K562 (cell line): ENCODE results near the gene ARMCX5. TPM values are rescaled to one million over a fixed set of nuclear protein-coding genes. Genes with fewer than 3 reads are reported as not detected.

Experiments
- CBX2 ChIP-seq: fragments of 200-600 bp; sonication (generic); IDR thresholded peaks from one replicate; pipeline ENCODE4 v1.6.1; 2012; ENCODE audit warnings: mild to moderate bottlenecking, low read length, inconsistent platforms; ENCODE audit not compliant: insufficient read depth, poor library complexity, severe bottlenecking
- CREB1 ChIP-seq, 2 experiments: sonication (generic) in 1 of 2; formaldehyde crosslinking in 1 of 2; IDR thresholded peaks; 2 replicates each; pipeline versions ENCODE4 v1.6.1 to v1.8.0; 2012 to 2022; ENCODE audit warnings: inconsistent platforms in 1 of 2, mild to moderate bottlenecking in 1 of 2, missing genetic modification reagents in 1 of 2, moderate library complexity in 1 of 2
- CTCF ChIP-seq, 3 experiments: IDR thresholded peaks in 2 of 3; conservative IDR thresholded peaks in 1 of 3; 2 replicates each; pipeline ENCODE4 v1.5.1; 2011 to 2012; ENCODE audit warnings: low read length in 3 of 3, mild to moderate bottlenecking in 3 of 3, control low read depth in 2 of 3, improper control_type of control experiment in 1 of 3, inconsistent platforms in 1 of 3, low read depth in 1 of 3, mixed read lengths in 1 of 3, moderate library complexity in 1 of 3; ENCODE audit not compliant: insufficient read depth in 2 of 3
- E2F4 ChIP-seq: sonication (generic); formaldehyde crosslinking; IDR thresholded peaks from 2 replicates; pipeline ENCODE4 v1.8.0; 2022; ENCODE audit warnings: mild to moderate bottlenecking, low read depth, missing genetic modification reagents
- ERF ChIP-seq: fragments of 450-650 bp; formaldehyde crosslinking; IDR thresholded peaks from 2 replicates; pipeline ENCODE4 v1.4.0; 2020; ENCODE audit warnings: mild to moderate bottlenecking, mixed read lengths
- ETV5 ChIP-seq: sonication (generic); formaldehyde crosslinking; IDR thresholded peaks from 2 replicates; pipeline ENCODE4 v1.4.0; 2020; ENCODE audit warnings: low read depth, mild to moderate bottlenecking, missing genetic modification reagents
- EWSR1 ChIP-seq: fragments of 450-650 bp; IDR thresholded peaks from 2 replicates; pipeline ENCODE4 v1.6.1; 2018; ENCODE audit warnings: borderline replicate concordance, mild to moderate bottlenecking, low read depth, moderate library complexity; ENCODE audit not compliant: partially characterized antibody
- FIP1L1 ChIP-seq: fragments of 200-400 bp; formaldehyde crosslinking; IDR thresholded peaks from 2 replicates; pipeline ENCODE4 v1.6.1; 2018; ENCODE audit warnings: mild to moderate bottlenecking, low read depth, low read length; ENCODE audit not compliant: poor library complexity, severe bottlenecking
- FOS ChIP-seq: IDR thresholded peaks from 3 replicates; pipeline ENCODE4 v1.6.1; 2011; ENCODE audit not compliant: insufficient read length; ENCODE audit errors: extremely low read depth
- HMG20B ChIP-seq: fragments of 250-450 bp; sonication (Bioruptor Pico); IDR thresholded peaks from 2 replicates; pipeline ENCODE4 v1.5.0; 2021; ENCODE audit warnings: mild to moderate bottlenecking
- HNRNPUL1 ChIP-seq: fragments of 200-400 bp; formaldehyde crosslinking; IDR thresholded peaks from 2 replicates; pipeline ENCODE4 v1.6.1; 2017; ENCODE audit warnings: low read length
- MCM2 ChIP-seq: fragments of 450-650 bp; IDR thresholded peaks from 2 replicates; pipeline ENCODE4 v1.6.1; 2017; ENCODE audit warnings: low read depth, mild to moderate bottlenecking
- NEUROD1 ChIP-seq: fragments of 150-350 bp; IDR thresholded peaks from 2 replicates; pipeline ENCODE4 v1.6.1; 2014; ENCODE audit warnings: borderline replicate concordance, low read length, low read depth; ENCODE audit not compliant: partially characterized antibody
- NFE2 ChIP-seq: IDR thresholded peaks from 2 replicates; pipeline ENCODE4 v1.6.1; 2014; ENCODE audit warnings: antibody characterized with exemption, low read depth
- NFIC ChIP-seq: fragments of 450-650 bp; IDR thresholded peaks from 2 replicates; pipeline ENCODE4 v1.6.1; 2017; ENCODE audit warnings: mild to moderate bottlenecking, inconsistent platforms
- NKRF ChIP-seq: fragments of 450-650 bp; IDR thresholded peaks from 2 replicates; pipeline ENCODE4 v1.6.1; 2016; ENCODE audit warnings: borderline replicate concordance
- PHF8 ChIP-seq: fragments of 200-600 bp; sonication (generic); IDR thresholded peaks from 2 replicates; pipeline ENCODE4 v1.6.1; 2012; ENCODE audit warnings: mixed run types, mild to moderate bottlenecking, inconsistent platforms, low read length, moderate library complexity, borderline replicate concordance
- PTTG1 ChIP-seq: fragments of 450-650 bp; IDR thresholded peaks from 2 replicates; pipeline ENCODE4 v1.6.1; 2016; ENCODE audit warnings: low read depth, mild to moderate bottlenecking, missing genetic modification characterization, missing compliant biosample characterization
- SAFB2 ChIP-seq: fragments of 200-400 bp; formaldehyde crosslinking; IDR thresholded peaks from 2 replicates; pipeline ENCODE4 v1.6.1; 2018; ENCODE audit warnings: borderline replicate concordance, low read length, low read depth, moderate library complexity; ENCODE audit not compliant: severe bottlenecking
- SETDB1 ChIP-seq: IDR thresholded peaks from one replicate; pipeline ENCODE4 v1.6.1; 2012; ENCODE audit warnings: low read length, control low read depth, inconsistent platforms
- ZKSCAN3 ChIP-seq: fragments of 250-450 bp; sonication (Bioruptor Pico); IDR thresholded peaks from 2 replicates; pipeline ENCODE4 v1.4.0; 2020
- ZNF436 ChIP-seq: fragments of 250-450, 450-650 bp; sonication (Bioruptor Pico); formaldehyde crosslinking; IDR thresholded peaks from 2 replicates; pipeline ENCODE4 v1.7.0; 2020; ENCODE audit warnings: mild to moderate bottlenecking
- ZNF764 ChIP-seq: fragments of 250-450 bp; sonication (Bioruptor Pico); IDR thresholded peaks from 2 replicates; pipeline ENCODE4 v1.4.0; 2020; ENCODE audit warnings: low read depth, mild to moderate bottlenecking, moderate library complexity
- polyA plus RNA-seq, 8 experiments: library from polyadenylated mRNA; depleted of rRNA in 4 of 8; stranded (reverse) in 5 of 8; unstranded in 3 of 8; fragments of >200 nt; fragmentation: Nextera tagmentation in 2 of 8; fragmentation: Illumina TruSeq in 1 of 8; extraction: Ambion mirVana in 2 of 8; extraction: Trizol in 1 of 8; gene quantifications; 2 replicates each; pipeline versions ENCODE4 v1.2.1 to v1.2.3, GENCODE V29; 2011 to 2014; ENCODE audit warnings: inconsistent platforms in 1 of 8, missing spikeins in 1 of 8
- total RNA-seq, 7 experiments: library from RNA; depleted of rRNA in 6 of 7; stranded (reverse); fragments of >200 nt in 6 of 7; fragmentation: Illumina TruSeq in 2 of 7; extraction: Trizol in 2 of 7; gene quantifications; 2 replicates each; pipeline versions ENCODE4 v1.2.1 to v1.2.3, GENCODE V29; 2011 to 2021; ENCODE audit warnings: low replicate concordance in 1 of 7

The ARMCX5 gene
- total and polyA plus RNA-seq, 9 of the 15 experiments (the other 6 are each of a cell fraction or from before 2014, with no cell fraction given), result 13.4 to 29.4 (median 17.3) TPM

- TF ChIP-seq NEUROD1 (no peak), ZNF436 (CRISPR knock-in tag) (no peak), PHF8 (peak; percentile 60; the same call in 1 of the 2 replicates), HMG20B (CRISPR knock-in tag) (no peak), NKRF (peak; percentile 66; the same call in 1 of the 2 replicates), E2F4 (no peak), FIP1L1 (no peak), HNRNPUL1 (no peak), MCM2 (no peak), ZKSCAN3 (CRISPR knock-in tag) (no peak), EWSR1 (no peak), PTTG1 (tag) (no peak), SAFB2 (no peak), CBX2 (no peak), NFIC (0 out of 2 replicates have a peak, but pooled peaks have one; percentile 11), NFE2 (no peak), SETDB1 (no peak), ETV5 (CRISPR knock-in tag) (no peak), ZNF764 (CRISPR knock-in tag) (no peak), CREB1 (IDR thresholded peaks at IDR 0.05) (peak; percentile 17; the same call in 1 of the 2 replicates), CREB1 (CRISPR knock-in tag; IDR thresholded peaks at IDR 0.05) (no peak), FOS (no peak), ERF (CRISPR knock-in tag) (no peak), CTCF (IDR thresholded peaks at IDR 0.05 in 2 of 3, conservative IDR thresholded peaks at IDR 0.05 in 1 of 3; ENCODE audit: insufficient read depth in 2 of 3, low read depth in 1 of 3, low read length in 3 of 3) (no peak)
Observed at GRCh38 chrX:102599084-102599950, at the start of gene ARMCX5 (continued).
